HFFc6 (cell line): ENCODE data around the gene TNIP1. TPM values are rescaled to one million over a fixed set of nuclear protein-coding genes. Genes with fewer than 3 reads are reported as not detected.

Source experiments
- DNase-seq: peaks from one replicate; pipeline ENCODE4 v3.0.0-alpha.2; 2018
- H3K27ac Mint-ChIP-seq: 2 replicates; pipeline ENCODE4 v1.8.0; 2020; ENCODE audit warnings: mild to moderate bottlenecking, mixed read lengths
- H3K27me3 Mint-ChIP-seq: 2 replicates; pipeline ENCODE4 v1.8.0; 2021; ENCODE audit warnings: mild to moderate bottlenecking, moderate library complexity, mixed read lengths; ENCODE audit not compliant: insufficient read depth
- H3K36me3 Mint-ChIP-seq: 2 replicates; pipeline ENCODE4 v1.8.0; 2021; ENCODE audit warnings: low read depth, mixed read lengths
- H3K4me1 Mint-ChIP-seq: 2 replicates; pipeline ENCODE4 v1.8.0; 2020; ENCODE audit warnings: low read depth, mixed read lengths
- H3K4me3 Mint-ChIP-seq: 2 replicates; pipeline ENCODE4 v1.8.0; 2020; ENCODE audit warnings: mild to moderate bottlenecking, moderate library complexity, mixed read lengths
- H3K9me3 Mint-ChIP-seq: 2 replicates; pipeline ENCODE4 v1.8.0; 2020; ENCODE audit warnings: mild to moderate bottlenecking, mixed read lengths
- CTCF ChIP-seq: fragments of 200-600 bp; sonication (generic); IDR thresholded peaks from 2 replicates; pipeline ENCODE4 v1.5.0; 2021; ENCODE audit warnings: antibody characterized with exemption, mild to moderate bottlenecking
- total RNA-seq, 6 experiments: library from RNA; stranded (reverse); fragmentation: NEBNext Ultra II Directional; extraction: Animal tissue kit (Norgen Biotek cat#: 25700); gene quantifications; 2 replicates in 1 of 6; 3 replicates in 5 of 6; pipeline ENCODE4 v1.2.3, GENCODE V29; 2021

The TNIP1 gene
- total RNA-seq, 6 experiments from 2014 or later: 81.5 to 105 (median 89.5) TPM

GRCh38 chr5:151097820-151098767 lies 17.3 kb upstream of the TNIP1 start:
- no peaks in the 10 kb centered on the region for H3K9me3 Mint-ChIP-seq
- H3K27ac Mint-ChIP-seq: 0 out of 2 replicates have a peak overlapping the region, but pooled peaks have one; percentile 6
- H3K4me1 Mint-ChIP-seq: peaks cover 64% of the 10 kb centered on the region
- H3K36me3 Mint-ChIP-seq: peaks cover 44% of the 10 kb centered on the region
- no peak overlapping the region for H3K4me3 Mint-ChIP-seq
- DNase-seq: no peak
- peaks cover 14% of the 10 kb centered on the region for H3K27me3 Mint-ChIP-seq
- TF ChIP-seq CTCF: no peak

- H3K27me3 Mint-ChIP-seq: peaks cover 14% of the 10 kb centered on the region
- TF ChIP-seq CTCF: no peak
- peaks cover 74% of the 10 kb centered on the region for H3K4me1 Mint-ChIP-seq
- DNase-seq: no peak
- H3K9me3 Mint-ChIP-seq: no peaks in the 10 kb centered on the region
- 0 out of 2 replicates have a peak overlapping the region, but pooled peaks have one; percentile 12 for H3K27ac Mint-ChIP-seq
- no peak overlapping the region for H3K4me3 Mint-ChIP-seq
- H3K36me3 Mint-ChIP-seq: peaks cover 38% of the 10 kb centered on the region
Observed at GRCh38 chr5:151097061-151097460, 16.2 kb upstream of the TNIP1 start.

- DNase-seq: no peak
- Mint-ChIP-seq H3K27ac (peak overlapping the region; percentile 94), H3K4me3 (no peak overlapping the region), H3K36me3 (peaks cover 37% of the 10 kb centered on the region), H3K9me3 (no peaks in the 10 kb centered on the region), H3K27me3 (peaks cover 14% of the 10 kb centered on the region), H3K4me1 (peaks cover 81% of the 10 kb centered on the region)
- TF ChIP-seq CTCF: no peak
Observed at GRCh38 chr5:151096001-151096373, 15.2 kb upstream of the TNIP1 start.

- TF ChIP-seq CTCF: no peak
- Mint-ChIP-seq H3K9me3 (no peaks in the 10 kb centered on the region), H3K27ac (peak overlapping the region; percentile 94), H3K4me3 (no peak overlapping the region), H3K27me3 (peaks cover 14% of the 10 kb centered on the region), H3K4me1 (peaks cover 80% of the 10 kb centered on the region), H3K36me3 (peaks cover 32% of the 10 kb centered on the region)
- DNase-seq: no peak
Observed at GRCh38 chr5:151095341-151096000, 14.6 kb upstream of the TNIP1 start.

GRCh38 chr5:151094852-151095245 lies 14.0 kb upstream of the TNIP1 start:
- Mint-ChIP-seq H3K36me3 (peaks cover 26% of the 10 kb centered on the region), H3K4me1 (peaks cover 75% of the 10 kb centered on the region), H3K4me3 (peak overlapping the region; percentile 56; the same call in 1 of the 2 replicates), H3K9me3 (no peaks in the 10 kb centered on the region), H3K27me3 (peaks cover 14% of the 10 kb centered on the region), H3K27ac (peak overlapping the region; percentile 94)
- DNase-seq: no peak
- TF ChIP-seq CTCF: no peak
